Colon (tissue), 2 donors: ENCODE measurements around the gene CCL27.

Source experiments
- FAIRE-seq: peaks from 2 replicates; lab custom pipeline; 2012; peaks lifted over from hg19 to GRCh38; lab: Jason Lieb, UNC
- donor health status: control.
- donor health status: control.

The CCL27 gene

DNA sequence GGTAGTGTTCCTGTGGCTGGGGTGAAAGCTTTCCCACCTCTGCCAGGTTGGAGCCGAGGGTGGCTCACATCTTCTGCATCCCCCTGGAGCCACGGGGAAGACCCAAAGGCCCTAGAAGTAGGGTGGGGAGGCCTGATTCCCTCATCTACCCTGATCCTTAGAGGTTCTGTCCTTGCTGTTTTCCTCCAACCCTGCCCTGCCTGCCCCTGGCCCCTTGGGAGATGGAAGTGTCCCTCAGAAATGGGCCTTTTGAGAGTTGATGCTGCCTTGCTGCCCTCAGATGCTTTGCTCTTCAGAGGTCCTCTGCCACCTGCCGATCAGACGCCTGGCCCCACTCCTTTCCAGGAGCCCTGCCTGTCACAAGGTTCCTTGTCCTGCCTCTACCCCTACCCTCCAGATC, 22.4 kb upstream of the CCL27 start:
- FAIRE-seq = no peak

DNA sequence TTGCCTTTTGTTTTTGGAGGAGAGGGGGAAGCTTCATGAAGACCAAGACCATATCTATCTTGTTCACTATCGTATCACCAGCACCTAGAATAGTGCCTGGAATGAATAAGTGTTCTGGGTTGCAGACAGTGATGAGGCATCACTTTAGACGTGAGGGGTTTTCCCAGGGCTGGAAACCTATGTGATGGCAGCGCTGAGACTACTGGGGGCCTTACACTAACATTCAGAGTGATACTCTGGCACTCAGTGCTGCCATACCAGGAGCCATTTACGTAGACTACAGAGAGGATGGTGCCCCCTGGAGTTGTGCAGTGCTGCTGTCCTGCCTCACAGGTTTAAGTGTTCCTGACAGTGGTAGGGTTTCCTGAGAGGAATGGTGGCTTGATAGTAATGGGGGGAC, 21.7 kb upstream of the CCL27 start:
- FAIRE-seq = no peak

DNA sequence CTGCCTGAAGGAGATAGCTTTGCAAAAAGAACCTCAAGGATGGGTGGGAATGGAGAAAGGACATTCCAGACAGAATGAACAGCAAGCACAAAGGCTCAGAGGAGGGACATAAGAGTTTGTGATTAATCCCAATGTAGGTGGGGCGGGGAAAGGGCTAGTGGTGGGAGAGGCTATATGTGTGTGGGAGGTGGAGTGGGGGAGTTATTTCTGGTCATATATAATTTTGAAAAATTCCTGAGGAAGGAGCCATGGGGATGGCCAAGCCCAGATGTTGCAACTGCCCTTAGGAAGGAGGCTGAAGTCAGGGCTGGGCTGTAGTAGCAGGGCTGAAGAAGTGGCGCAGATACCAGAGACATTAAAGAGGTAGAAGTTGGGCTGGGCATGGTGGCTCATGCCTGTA, 13.4 kb upstream of the CCL27 start:
- FAIRE-seq = no peak

DNA sequence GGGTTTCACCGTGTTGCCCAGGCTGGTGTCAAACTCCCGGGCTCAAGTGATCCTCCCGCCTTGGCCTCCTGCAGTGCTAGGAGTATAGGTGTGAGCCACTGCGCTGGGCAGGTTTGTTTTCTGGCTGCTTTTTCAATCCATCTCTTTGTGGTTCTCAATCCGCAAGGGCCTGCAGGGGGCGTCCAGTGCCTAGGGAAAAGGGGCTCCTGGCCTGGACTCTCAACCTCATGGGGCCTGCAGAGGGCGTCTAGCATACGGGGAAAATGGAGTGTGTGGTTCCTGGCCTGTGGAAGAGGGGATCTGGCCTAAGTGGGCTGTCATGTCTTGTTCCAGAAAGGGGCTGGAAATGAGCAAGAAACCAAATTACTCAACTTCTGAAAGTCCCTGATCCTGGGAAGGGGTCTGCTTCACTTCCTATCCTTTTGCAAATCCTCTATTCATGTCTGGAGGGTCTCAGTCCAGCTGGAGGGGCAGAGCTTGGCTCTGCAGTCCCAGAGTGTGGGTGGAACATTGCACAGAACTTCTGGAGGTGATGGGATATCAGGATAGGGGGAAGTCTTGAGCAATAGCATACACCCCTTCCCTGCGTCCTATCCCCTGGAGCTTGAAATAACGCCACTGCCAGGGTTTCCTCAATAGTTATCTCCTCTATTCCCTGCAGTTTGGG, 12.7 kb upstream of the CCL27 start:
- FAIRE-seq = no peak

DNA sequence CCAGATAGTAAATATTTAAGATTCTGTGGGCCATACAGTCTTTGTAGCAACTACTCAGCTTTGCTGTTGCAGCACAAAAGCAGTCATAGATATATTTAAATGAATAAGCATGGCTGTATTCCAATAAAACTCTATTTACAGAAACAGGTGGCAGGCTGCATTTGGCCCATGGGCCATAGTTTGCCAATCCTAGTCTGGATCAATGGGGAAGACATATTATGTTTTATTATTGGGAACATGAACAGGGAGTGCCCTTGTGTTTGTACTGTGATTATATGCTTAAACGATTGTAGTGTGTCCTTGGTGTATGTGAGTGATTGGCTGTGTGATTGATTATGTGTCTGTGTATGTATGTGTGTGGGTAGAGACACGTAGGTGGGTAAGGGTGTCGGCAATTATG, 12.0 kb upstream of the CCL27 start:
- no peak for FAIRE-seq

DNA sequence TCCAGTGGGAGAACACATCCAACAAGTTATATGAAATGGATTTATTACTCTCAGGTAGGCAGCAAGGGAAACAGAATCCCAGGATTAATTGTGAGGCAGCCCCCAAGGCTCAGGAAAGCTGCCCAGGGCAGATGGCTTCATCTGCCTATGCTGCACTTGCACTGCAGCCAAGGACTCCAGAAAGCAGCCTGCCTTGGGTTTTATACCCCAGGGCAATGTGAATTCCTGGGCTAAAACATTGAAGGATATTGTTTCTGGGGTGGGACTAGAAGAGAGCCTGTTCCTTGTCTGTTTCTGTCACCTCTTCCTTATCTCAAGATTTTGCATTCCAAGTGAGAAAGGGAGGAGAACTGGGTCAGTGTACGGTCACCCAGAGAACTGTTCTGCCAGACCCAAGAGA, 8.8 kb upstream of the CCL27 start:
- FAIRE-seq = no peak

DNA sequence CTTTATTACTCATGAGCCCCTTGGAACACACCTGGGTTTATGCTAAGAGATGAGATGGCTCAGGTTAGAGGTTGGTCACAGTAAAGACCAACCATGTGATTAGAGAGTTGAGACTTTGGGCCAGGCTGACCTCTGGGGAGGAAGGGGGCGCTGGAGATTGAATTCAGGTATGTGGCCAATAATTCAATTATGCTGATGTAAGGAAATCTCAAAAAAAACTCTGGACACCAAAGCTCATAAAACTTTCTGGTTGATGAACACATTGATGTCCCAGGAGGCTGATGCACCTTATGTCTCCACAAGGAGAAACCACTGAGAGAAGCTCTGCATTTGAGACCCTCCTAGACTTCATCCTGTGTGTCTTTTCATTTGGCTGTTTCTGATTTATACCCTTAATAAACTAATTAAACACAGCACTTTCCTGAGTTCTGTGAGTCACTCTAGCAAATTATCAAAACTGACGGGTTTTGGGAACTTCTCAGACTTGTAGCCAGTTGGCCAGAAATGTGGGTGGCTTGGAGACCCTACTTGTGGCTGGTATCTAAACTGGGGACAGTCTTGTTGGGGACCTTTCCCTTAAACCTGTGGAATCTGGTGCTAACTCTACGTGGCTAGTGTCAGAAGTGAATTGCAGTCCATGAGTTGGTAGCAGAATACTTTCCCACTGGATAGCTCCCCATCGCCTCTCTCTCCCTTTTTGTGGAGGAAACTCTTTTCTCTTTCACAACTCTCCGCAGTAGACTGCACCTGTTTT, 7.5 kb upstream of the CCL27 start:
- FAIRE-seq = no peak

DNA sequence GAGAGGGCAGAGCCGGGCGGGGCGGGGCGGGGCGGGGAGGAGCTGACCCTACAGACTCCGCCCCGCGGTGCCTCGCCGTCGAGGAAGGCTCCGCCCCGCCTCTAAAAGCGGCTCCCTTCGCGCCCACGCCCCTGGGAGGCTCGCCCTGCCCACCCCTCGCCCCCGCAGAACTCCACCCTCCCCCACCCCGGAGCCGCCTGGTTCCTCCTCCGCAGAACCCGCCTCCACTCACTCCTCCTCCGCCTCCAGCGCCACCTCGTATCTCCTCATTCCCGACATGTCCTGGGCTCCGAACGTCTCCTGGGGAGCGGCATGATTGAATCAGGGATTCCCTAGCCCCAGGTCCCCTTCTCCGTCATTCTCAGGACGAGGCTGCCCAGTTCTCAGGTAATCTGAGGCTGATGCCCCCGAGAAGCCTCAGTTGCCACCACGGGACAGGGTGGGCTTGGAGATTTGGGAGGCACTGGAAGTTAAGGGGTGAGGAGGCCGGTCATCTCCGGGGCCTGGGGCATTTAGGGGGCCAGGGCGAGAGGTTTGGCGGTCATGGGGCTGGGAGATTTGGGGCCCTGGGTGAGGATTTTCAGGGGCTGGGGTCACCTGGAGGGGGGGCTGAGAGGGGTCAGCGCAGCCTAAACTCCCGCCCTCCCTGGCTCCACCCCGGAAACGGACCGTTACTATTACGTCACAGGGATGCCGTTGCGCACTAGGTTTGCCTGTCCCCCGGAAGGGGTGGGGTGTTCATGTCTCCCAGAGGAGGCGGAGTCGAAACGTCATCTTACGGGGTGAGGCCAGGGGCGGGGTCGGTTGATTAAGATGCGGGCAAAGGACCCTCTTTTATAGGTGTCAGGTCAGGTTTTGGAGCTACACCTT, 3.2 kb upstream of the CCL27 start:
- no peak for FAIRE-seq

DNA sequence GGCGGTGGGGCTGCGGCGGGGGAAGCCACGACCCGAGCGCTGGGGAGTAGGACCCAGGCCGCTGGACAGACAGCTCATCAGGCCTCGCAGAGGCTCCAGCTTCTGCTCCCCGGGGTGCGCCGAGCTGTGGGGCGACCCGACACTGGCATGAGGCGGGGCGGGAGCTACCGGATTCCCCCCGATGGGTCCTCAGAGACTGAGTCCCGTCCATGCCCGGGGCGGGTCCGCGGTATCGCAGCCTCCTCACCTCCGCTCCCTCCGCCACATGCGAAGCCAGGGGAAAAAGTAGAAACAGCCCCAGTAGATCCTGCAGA, 2.6 kb upstream of the CCL27 start:
- FAIRE-seq = no peak

DNA sequence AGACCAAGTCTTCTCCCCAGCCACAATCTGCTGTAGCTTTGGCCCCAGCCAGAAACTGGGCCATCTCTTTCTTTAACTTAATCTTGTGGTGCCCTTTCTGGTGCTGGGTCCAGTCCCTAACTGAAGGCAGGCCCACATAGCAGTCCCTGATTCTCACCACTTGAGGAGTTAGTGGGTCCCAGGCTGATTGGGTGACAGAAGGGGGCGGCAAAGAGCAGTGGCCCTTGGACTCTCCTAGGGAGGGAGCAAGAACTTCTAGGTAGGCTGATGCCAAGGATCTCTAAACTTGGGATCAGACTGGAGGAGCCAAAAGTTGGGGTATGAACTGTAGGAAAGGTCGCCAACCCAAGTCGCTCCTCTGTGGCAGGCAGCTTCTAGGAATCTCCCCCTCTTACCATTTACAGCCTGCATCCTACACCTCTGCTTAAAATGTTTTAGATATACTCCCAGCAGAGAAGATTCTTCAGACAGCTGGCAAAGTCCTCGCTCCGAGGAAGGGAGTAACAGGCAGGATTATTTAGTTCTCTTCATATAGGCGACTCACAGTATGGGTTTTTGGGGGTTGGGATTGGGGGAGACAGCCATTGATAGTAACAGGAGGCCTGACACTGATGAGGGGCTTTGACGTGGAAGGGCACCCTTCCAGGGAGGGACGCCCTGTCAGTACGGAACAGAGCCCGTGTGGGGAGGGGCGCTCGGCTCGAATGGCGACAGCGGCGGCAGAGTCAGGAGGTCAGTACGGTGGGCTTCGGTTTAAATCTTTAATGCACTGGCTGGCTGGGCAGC, 2.0 kb upstream of the CCL27 start:
- no peak for FAIRE-seq

DNA sequence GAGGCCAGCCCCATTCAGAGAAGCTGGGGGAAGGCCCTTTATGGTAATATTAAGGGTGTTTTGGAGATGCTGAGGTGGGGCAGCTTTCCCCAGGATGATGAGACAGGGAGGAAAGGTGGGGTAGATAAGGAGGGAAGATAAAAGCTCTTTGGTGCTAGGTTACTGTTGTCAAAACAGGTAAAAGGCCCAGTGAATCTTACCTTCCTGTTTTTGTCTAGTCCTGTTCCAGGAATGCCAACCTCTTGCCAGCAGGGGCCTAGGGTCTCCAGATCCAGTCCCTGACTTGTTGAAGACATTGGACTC, 797 bp upstream of the CCL27 start:
- no peak for FAIRE-seq

DNA sequence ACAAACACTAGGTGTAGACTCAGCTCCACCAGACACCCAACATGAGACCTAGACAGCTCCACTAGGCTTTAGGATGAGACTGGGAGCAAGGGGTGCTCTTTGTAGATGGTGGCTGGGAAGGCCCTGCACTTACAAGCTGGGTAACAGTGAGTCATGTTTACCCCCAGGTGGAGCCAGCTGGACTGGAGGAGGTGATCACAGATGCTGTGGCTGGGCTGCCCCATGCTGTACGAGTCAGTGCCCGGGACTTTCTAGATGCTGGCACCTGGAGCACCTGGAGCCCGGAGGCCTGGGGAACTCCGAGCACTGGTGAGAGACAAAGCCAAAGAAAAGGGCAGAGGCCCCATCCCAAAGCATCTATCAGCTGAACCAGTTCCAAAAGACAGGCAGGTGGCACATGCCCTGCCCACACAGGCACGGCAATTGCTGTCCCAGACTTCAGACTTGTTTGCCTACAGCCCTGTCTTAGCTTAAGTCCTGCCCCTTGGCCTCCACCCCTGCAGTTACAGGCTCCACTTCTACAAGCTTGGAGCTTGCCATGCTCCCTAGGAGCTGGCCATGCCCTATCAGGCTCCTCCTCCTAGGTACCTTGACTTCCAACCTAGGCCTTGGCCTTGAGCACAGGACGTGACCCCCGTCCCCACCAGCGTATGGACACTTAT, 2.7 kb downstream of the CCL27 start:
- no peak for FAIRE-seq

DNA sequence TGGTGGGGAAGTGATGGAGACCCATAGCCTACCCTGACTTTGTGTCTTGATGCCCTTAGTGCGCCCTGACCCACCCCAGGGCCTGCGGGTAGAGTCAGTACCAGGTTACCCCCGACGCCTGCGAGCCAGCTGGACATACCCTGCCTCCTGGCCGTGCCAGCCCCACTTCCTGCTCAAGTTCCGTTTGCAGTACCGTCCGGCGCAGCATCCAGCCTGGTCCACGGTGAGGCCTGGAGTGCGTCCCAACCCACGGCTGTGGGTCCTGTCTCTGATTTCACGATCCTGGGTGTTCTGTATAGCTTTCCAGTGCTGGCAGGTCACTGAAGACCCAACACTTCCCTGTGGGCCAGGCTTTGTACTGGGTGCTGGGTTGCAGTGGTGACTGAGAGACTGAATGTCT, 4.0 kb downstream of the CCL27 start:
- FAIRE-seq = no peak

DNA sequence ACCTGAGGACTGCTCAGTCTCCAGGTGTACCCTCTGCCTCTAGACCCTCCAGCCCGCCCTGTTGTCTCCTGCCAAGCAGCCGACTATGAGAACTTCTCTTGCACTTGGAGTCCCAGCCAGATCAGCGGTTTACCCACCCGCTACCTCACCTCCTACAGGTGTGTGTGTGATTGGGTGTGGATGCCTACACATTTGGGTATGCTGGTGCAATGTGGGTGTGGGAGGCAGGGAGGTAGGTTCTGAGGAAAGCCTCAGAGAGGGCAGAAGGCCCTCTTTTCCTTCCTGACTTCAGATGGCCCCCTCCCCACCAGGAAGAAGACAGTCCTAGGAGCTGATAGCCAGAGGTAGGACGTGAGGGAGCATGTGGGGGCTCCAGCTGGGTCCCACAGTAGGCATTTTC, 5.5 kb downstream of the CCL27 start:
- no peak for FAIRE-seq

DNA sequence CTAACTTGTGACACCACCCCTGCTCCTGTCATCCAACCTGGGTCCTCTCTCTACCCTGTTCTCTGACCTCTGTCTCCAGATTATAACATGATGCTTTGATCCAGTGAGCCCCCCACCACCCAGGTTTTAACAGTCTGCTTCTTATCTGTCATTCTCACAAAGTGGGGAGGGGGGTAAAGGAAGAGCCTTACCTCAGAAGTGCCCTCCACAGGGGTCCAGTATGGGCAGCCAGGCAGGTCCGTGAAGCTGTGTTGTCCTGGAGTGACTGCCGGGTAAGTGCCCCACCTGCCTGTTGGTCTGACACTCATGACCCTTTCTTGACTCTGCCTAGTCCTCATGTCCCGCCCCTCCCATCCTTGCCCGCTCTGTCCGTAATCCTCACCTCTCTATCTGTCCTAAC, 7.1 kb downstream of the CCL27 start:
- no peak for FAIRE-seq

DNA sequence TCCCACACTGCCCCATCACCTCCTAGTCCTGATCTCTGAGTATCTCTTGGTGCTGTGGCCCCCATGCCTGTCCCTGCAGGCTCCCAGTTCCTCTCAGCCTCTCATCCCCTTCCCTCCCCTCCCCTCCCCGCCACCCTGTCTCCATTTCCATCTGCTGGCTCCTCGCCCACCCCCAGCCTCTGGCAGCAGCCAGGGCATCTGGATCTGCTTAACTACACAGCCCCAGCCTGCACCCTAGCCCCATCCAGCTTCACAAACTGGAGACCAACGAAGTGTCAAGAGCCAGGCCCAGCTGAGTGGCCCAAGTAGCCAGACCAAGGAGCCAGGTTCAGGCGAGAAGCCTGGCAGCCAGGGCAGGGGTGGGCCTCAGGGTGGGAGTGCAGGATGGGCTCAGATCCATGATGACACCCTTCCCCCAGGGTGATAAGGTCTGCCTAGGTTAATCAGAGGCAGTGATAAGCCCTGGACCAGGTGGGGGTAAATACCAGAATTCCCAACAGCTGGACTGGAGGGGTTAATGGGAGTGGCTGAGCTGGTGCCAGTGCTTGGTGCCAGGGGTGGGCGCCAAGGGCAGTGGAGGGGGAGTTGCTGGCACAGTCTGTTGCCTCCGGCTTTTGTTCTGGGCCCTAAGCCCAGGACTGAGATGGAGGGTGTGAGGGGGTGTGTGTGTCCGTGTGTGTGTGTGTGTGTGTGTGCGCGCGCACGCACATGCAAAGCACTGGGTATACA, 8.0 kb downstream of the CCL27 start:
- FAIRE-seq = no peak

DNA sequence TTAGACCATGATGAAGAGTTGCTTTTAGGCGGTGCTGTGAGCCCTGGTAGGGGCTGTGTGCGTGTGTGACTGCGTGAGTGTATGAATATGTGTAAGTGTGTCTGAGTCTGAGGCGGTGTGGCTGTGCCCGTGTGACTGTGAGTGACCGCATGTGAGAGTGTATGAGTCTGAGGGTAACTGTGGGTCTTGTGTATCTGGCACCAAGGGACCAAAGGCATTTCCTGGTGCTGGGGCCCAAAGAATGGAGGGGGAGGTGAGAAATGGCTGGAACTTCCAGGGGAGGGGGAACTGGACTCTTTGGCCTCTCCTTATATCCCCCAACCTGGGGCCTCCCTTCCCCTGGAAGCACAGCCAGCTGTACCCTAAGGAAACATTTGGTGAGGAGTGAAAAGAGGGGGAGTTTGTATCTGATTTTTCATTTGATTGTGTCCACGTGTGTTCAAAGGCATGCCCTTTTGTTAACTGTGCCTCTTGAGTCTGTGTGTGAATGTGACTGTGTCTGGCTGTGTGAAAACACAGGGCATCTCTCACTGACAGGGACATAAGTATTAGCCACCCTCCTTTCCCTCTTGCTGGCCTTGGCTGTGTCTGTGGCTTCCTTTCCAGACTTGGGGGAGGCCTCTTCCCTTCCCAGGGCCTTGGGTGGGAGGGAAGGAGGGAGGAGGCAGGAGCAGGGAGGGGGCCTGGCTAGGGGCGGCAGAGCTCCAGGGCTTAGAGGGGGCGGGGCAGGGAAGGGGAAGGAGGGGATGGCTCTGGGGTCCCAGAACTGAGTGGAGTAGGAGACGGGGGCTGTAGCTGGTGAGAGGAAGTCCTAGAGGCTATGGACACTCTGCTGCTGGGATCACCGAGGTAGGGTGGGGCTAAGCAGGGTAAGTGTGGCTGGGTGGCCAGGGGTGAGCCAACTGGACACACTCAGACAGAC, 9.0 kb downstream of the CCL27 start:
- FAIRE-seq = no peak

DNA sequence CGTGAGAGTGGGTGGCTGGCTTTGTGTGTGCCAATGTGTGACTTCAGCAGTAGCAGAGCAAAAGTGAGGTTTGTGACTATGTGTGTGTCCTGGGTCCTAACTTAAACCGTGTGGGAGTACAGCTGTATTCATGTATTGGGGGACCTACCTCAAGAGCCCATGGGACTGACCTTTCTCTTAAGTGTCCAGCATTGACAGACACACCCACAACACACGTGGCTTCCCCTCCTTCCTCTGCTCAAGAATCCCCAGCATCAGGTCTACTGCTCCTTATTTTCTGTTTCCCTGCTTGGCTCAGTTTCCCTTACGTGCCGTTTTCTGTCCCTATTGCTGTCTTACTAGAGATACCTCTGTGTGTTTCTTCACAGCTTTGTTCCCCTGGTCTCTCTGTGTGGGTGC, 9.9 kb downstream of the CCL27 start:
- FAIRE-seq = no peak

DNA sequence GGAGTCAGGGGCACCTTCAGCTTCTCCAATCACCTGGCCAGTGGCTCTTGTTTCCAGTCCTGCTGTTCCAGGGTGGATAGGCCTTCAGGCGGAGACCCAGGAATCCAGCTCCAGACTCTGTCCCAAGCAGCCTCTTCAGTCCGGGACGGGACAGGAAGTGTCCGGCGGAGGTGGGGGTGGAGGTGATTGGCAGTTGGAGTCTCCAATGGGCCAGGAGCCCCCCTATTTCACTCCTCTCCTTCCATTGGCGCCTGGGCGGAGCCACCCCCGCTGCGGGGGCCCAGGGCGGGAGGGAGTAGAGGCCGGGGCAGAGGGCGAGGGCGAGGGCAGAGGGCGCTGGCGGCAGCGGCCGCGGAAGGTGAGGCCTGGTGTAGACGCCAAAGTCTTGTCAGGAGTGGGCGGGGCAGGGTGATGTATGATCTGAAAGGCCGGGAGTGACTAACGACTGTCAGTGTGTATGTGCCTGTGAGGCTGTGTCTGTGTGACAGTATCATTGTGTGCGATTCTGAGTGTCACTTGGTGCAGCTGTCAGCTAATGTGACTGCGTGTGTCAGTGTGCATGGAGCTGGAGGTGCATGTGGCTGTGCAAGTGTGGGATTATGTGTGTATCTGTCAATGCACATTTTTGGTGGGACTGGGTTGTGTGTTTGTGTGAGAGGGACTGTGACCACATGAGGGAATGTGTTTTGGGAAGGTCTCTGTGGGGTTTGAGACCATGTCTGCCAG, 10.4 kb downstream of the CCL27 start, which contains the start of gene IL11RA:
Gene IL11RA, plus strand, starts transcription at position 310 of the 726 bp plus-strand sequence. CDS start 3,033 bp downstream, outside the sequence.
- FAIRE-seq = no peak

DNA sequence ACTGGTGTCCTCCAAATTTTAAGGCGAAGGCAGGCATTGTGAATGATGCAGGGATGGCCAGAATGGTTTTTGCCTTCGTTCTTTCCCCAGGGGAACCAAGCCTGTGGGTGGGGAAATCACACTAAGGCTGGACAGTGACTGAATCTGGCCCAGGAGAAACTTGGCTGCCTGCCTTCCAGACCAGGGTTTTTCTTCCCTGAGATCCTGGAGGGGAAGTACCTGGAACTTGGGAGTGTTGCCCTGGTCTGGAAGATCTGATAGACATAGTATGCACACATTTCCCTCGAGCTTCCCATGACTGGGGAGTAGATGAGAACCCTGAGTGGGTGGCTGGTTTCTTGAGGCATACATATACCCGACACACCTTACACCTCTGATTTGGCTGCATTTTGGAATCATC, 11.1 kb downstream of the CCL27 start:
- FAIRE-seq = no peak
